K562 (cell line): ENCODE results near the gene CLCN6. TPM values are rescaled to one million over a fixed set of nuclear protein-coding genes. Genes with fewer than 3 reads are reported as not detected.

Experiments used
- CTCFL ChIP-seq: IDR thresholded peaks from 2 replicates; pipeline ENCODE4 v1.6.1; 2011; ENCODE audit warnings: borderline replicate concordance, low read depth, mild to moderate bottlenecking, moderate library complexity, low read length; ENCODE audit not compliant: insufficient read depth, poor library complexity, severe bottlenecking
- ELF2 ChIP-seq: fragments of 250-450 bp; sonication (Bioruptor Pico); IDR thresholded peaks from 2 replicates; pipeline ENCODE4 v1.5.0; 2021; ENCODE audit warnings: mild to moderate bottlenecking
- MLX ChIP-seq, 2 experiments: fragments of 450-650 bp in 1 of 2; sonication (generic) in 1 of 2; formaldehyde crosslinking; conservative IDR thresholded peaks; 2 replicates each; pipeline versions ENCODE4 v1.4.0 to v1.8.1; 2020 to 2022; ENCODE audit warnings: mild to moderate bottlenecking in 1 of 2, missing genetic modification reagents in 1 of 2
- NFE2L1 ChIP-seq: fragments of 450-650 bp; IDR thresholded peaks from 2 replicates; pipeline ENCODE4 v1.6.1; 2016; ENCODE audit warnings: missing genetic modification characterization, low read depth, mild to moderate bottlenecking, missing compliant biosample characterization, moderate library complexity, borderline replicate concordance
- NFIC ChIP-seq: fragments of 450-650 bp; IDR thresholded peaks from 2 replicates; pipeline ENCODE4 v1.6.1; 2017; ENCODE audit warnings: mild to moderate bottlenecking, inconsistent platforms
- NR1H2 ChIP-seq: sonication (generic); formaldehyde crosslinking; IDR thresholded peaks from 2 replicates; pipeline ENCODE4 v1.4.0; 2020; ENCODE audit warnings: mild to moderate bottlenecking, missing genetic modification reagents
- POLR3G ChIP-seq: IDR thresholded peaks from 2 replicates; pipeline ENCODE4 v1.6.1; 2011; ENCODE audit not compliant: insufficient read length, insufficient replicate concordance; ENCODE audit errors: extremely low read depth
- POU5F1 ChIP-seq: fragments of 150-350 bp; IDR thresholded peaks from 2 replicates; pipeline ENCODE4 v1.6.1; 2014; ENCODE audit warnings: borderline replicate concordance, low read length, low read depth, mild to moderate bottlenecking; ENCODE audit not compliant: partially characterized antibody
- SRF ChIP-seq, 2 experiments: fragments of 250-450, 450-650 bp in 1 of 2; sonication (Bioruptor Pico) in 1 of 2; sonication (generic) in 1 of 2; formaldehyde crosslinking; IDR thresholded peaks; 2 replicates each; pipeline versions ENCODE4 v1.5.0 to v1.5.1; 2020 to 2022; ENCODE audit warnings: mild to moderate bottlenecking in 1 of 2, missing genetic modification reagents in 1 of 2
- XRCC4 ChIP-seq: IDR thresholded peaks from one replicate; pipeline ENCODE4 v1.6.1; 2011; ENCODE audit not compliant: insufficient read depth, insufficient read length; ENCODE audit errors: extremely low read depth
- ZBTB12 ChIP-seq: fragments of 250-450 bp; sonication (Bioruptor Pico); IDR thresholded peaks from 2 replicates; pipeline ENCODE4 v1.4.0; 2020
- ZNF324 ChIP-seq: fragments of 250-450 bp; sonication (Bioruptor Pico); IDR thresholded peaks from 2 replicates; pipeline ENCODE4 v1.4.0; 2020; ENCODE audit warnings: mild to moderate bottlenecking
- ZNF707 ChIP-seq: fragments of 250-450 bp; sonication (Bioruptor Pico); conservative IDR thresholded peaks from 2 replicates; pipeline ENCODE4 v1.8.0; 2022; ENCODE audit warnings: inconsistent platforms, mild to moderate bottlenecking, moderate library complexity
- polyA plus RNA-seq, 8 experiments: library from polyadenylated mRNA; depleted of rRNA in 4 of 8; stranded (reverse) in 5 of 8; unstranded in 3 of 8; fragments of >200 nt; fragmentation: Nextera tagmentation in 2 of 8; fragmentation: Illumina TruSeq in 1 of 8; extraction: Ambion mirVana in 2 of 8; extraction: Trizol in 1 of 8; gene quantifications; 2 replicates each; pipeline versions ENCODE4 v1.2.1 to v1.2.3, GENCODE V29; 2011 to 2014; ENCODE audit warnings: inconsistent platforms in 1 of 8, missing spikeins in 1 of 8
- total RNA-seq, 7 experiments: library from RNA; depleted of rRNA in 6 of 7; stranded (reverse); fragments of >200 nt in 6 of 7; fragmentation: Illumina TruSeq in 2 of 7; extraction: Trizol in 2 of 7; gene quantifications; 2 replicates each; pipeline versions ENCODE4 v1.2.1 to v1.2.3, GENCODE V29; 2011 to 2021; ENCODE audit warnings: low replicate concordance in 1 of 7
- TF ChIP-seq, protein P1 (sequence below), 2 experiments: fragments of 150-350 bp in 1 of 2; IDR thresholded peaks; 2 replicates each; pipeline ENCODE4 v1.6.1; 2012 to 2016; ENCODE audit warnings: low read depth in 2 of 2, low read length in 2 of 2, mild to moderate bottlenecking in 1 of 2, moderate library complexity in 1 of 2
- TF ChIP-seq, protein P2 (sequence below): fragments of 450-650 bp; IDR thresholded peaks from 2 replicates; pipeline ENCODE4 v1.6.1; 2016; ENCODE audit warnings: mild to moderate bottlenecking

The CLCN6 gene
- total and polyA plus RNA-seq, 9 of the 15 experiments (the other 6 are each of a cell fraction or from before 2014, with no cell fraction given): 2.0 to 21.8 (median 13.6) TPM

DNA sequence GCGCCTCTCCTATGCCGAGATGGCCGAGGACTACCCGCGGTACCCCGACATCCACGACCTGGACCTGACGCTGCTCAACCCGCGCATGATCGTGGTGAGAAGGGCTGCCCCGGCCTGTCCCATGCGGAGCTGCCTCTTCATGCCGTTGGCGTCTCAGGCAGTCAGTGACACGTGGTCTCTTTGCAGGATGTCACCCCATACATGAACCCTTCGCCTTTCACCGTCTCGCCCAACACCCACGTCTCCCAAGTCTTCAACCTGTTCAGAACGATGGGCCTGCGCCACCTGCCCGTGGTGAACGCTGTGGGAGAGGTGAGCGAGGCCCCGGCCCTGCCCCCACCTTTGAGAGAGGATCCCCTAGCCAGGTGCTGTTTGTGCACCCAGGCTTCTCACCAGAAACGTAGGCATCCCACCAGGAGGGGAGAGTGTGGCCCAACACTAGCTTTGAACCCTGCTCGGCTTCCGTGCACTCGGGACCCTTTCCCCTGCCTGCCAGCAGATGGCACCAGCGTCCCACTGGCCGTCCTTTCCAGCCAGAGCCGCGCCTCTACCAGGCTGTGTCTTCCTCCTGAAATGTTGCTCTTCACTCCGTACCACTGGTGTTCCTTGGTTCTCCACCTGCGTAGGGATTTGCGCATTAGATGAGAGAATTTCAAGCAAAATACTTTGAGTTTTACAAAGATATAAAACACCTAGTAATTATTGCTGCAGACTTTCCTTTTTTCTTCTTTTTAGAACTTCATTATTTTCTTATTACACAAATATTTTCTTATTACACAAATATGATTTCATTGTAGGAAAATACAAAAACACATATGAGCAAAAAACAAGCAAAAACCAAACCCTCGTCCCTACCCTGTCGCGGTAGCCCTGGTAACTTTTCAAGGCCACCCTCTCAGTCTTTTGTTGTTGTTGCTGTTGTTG, 32.6 kb downstream of the CLCN6 start (continued):
- TF ChIP-seq, protein P1, sequence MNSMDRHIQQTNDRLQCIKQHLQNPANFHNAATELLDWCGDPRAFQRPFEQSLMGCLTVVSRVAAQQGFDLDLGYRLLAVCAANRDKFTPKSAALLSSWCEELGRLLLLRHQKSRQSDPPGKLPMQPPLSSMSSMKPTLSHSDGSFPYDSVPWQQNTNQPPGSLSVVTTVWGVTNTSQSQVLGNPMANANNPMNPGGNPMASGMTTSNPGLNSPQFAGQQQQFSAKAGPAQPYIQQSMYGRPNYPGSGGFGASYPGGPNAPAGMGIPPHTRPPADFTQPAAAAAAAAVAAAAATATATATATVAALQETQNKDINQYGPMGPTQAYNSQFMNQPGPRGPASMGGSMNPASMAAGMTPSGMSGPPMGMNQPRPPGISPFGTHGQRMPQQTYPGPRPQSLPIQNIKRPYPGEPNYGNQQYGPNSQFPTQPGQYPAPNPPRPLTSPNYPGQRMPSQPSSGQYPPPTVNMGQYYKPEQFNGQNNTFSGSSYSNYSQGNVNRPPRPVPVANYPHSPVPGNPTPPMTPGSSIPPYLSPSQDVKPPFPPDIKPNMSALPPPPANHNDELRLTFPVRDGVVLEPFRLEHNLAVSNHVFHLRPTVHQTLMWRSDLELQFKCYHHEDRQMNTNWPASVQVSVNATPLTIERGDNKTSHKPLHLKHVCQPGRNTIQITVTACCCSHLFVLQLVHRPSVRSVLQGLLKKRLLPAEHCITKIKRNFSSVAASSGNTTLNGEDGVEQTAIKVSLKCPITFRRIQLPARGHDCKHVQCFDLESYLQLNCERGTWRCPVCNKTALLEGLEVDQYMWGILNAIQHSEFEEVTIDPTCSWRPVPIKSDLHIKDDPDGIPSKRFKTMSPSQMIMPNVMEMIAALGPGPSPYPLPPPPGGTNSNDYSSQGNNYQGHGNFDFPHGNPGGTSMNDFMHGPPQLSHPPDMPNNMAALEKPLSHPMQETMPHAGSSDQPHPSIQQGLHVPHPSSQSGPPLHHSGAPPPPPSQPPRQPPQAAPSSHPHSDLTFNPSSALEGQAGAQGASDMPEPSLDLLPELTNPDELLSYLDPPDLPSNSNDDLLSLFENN (IDR thresholded peaks at IDR 0.05; ENCODE audit: low read depth in 2 of 2, low read length in 2 of 2): no peak
- peak; percentile 35 for TF ChIP-seq CTCFL
- TF ChIP-seq NFE2L1 (tag): no peak
- peak in 1 of 2 experiments; percentile 71; a peak in 1 of 4 replicates for TF ChIP-seq MLX (CRISPR knock-in tag; conservative IDR thresholded peaks at IDR 0.05)
- TF ChIP-seq POLR3G: no peak
- TF ChIP-seq POU5F1: no peak
- TF ChIP-seq ZNF324 (CRISPR knock-in tag): no peak
- TF ChIP-seq NFIC: no peak
- TF ChIP-seq NR1H2: no peak
- no peak for TF ChIP-seq ELF2 (CRISPR knock-in tag)
- no peak for TF ChIP-seq ZNF707 (CRISPR knock-in tag)
- no peak for TF ChIP-seq ZBTB12 (CRISPR knock-in tag)
- TF ChIP-seq XRCC4: no peak
- TF ChIP-seq, protein P2, sequence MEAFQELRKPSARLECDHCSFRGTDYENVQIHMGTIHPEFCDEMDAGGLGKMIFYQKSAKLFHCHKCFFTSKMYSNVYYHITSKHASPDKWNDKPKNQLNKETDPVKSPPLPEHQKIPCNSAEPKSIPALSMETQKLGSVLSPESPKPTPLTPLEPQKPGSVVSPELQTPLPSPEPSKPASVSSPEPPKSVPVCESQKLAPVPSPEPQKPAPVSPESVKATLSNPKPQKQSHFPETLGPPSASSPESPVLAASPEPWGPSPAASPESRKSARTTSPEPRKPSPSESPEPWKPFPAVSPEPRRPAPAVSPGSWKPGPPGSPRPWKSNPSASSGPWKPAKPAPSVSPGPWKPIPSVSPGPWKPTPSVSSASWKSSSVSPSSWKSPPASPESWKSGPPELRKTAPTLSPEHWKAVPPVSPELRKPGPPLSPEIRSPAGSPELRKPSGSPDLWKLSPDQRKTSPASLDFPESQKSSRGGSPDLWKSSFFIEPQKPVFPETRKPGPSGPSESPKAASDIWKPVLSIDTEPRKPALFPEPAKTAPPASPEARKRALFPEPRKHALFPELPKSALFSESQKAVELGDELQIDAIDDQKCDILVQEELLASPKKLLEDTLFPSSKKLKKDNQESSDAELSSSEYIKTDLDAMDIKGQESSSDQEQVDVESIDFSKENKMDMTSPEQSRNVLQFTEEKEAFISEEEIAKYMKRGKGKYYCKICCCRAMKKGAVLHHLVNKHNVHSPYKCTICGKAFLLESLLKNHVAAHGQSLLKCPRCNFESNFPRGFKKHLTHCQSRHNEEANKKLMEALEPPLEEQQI: no peak
- TF ChIP-seq SRF (CRISPR knock-in tag; IDR thresholded peaks at IDR 0.05): no peak
